ENCODE measurements around the gene CCL5.

DNA sequence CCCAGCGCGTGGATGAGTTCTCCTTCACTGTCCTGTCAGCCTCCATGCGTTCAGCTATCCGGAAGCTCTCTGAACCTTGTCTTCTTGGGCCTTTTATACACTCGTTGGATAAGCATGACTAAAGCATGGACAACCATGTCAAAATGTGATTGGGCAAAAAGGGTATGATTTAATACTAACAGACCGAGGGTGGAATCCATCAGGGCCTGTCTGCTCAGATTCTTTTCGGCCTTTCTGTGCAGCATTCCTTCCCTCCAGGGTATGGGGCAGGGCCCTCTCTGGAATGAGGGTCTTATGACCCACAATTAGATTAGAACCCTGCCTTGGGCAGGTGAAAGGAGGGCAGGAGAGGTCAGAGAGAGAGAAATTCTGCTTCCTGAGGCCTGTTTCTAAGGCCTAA is 14.0 kb upstream of the CCL5 start:
- TF ChIP-seq, protein P1, sequence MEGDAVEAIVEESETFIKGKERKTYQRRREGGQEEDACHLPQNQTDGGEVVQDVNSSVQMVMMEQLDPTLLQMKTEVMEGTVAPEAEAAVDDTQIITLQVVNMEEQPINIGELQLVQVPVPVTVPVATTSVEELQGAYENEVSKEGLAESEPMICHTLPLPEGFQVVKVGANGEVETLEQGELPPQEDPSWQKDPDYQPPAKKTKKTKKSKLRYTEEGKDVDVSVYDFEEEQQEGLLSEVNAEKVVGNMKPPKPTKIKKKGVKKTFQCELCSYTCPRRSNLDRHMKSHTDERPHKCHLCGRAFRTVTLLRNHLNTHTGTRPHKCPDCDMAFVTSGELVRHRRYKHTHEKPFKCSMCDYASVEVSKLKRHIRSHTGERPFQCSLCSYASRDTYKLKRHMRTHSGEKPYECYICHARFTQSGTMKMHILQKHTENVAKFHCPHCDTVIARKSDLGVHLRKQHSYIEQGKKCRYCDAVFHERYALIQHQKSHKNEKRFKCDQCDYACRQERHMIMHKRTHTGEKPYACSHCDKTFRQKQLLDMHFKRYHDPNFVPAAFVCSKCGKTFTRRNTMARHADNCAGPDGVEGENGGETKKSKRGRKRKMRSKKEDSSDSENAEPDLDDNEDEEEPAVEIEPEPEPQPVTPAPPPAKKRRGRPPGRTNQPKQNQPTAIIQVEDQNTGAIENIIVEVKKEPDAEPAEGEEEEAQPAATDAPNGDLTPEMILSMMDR (IDR thresholded peaks at IDR 0.05), result no peak
- TF ChIP-seq POLR2A (IDR thresholded peaks at IDR 0.05), result no peak
